Fibroblast of villous mesenchyme (primary cell): ENCODE measurements around the gene TBC1D19. TPM values are rescaled to one million over a fixed set of nuclear protein-coding genes. Genes with fewer than 3 reads are reported as not detected.

ENCODE experiments used
- DNase-seq: peaks from one replicate; pipeline ENCODE4 v3.0.0-alpha.2; 2010; ENCODE audit warnings: low read depth
- H3K4me3 ChIP-seq: 2 replicates; pipeline ENCODE4 v1.5.1; 2011; ENCODE audit warnings: low read depth, mild to moderate bottlenecking, low read length
- total RNA-seq: library from RNA; depleted of rRNA; stranded (reverse); fragments of >200 nt; gene quantifications from 2 replicates; pipeline ENCODE4 v1.2.3, GENCODE V29; 2012
- TF ChIP-seq, protein P1 (sequence below): IDR thresholded peaks from 2 replicates; pipeline ENCODE4 v1.5.1; 2012; ENCODE audit warnings: low read depth, mild to moderate bottlenecking, low read length; ENCODE audit not compliant: insufficient read depth

TBC1D19 gene
- total RNA-seq, 1 donor: 41.5 TPM

DNA sequence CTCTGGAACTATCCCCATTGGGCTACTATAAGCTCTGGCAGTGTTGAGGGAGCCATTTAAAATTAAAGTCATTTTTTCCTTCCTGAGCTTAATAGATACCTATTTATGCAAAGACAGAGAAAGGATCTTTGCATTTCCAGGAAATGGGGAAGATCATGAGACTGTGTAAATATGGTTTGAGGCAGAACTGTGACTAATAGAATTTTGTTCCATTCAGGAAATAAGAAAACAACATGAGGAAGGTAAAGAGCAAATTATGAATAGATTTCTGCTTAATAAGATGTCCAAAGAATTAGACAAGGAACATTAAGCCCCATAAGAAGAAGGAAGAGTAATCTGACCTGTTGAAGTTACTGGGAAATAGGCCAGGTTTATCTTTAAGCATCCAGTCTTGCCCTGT, 17.8 kb upstream of the TBC1D19 start:
- no peak overlapping the region for H3K4me3 ChIP-seq
- TF ChIP-seq, protein P1, sequence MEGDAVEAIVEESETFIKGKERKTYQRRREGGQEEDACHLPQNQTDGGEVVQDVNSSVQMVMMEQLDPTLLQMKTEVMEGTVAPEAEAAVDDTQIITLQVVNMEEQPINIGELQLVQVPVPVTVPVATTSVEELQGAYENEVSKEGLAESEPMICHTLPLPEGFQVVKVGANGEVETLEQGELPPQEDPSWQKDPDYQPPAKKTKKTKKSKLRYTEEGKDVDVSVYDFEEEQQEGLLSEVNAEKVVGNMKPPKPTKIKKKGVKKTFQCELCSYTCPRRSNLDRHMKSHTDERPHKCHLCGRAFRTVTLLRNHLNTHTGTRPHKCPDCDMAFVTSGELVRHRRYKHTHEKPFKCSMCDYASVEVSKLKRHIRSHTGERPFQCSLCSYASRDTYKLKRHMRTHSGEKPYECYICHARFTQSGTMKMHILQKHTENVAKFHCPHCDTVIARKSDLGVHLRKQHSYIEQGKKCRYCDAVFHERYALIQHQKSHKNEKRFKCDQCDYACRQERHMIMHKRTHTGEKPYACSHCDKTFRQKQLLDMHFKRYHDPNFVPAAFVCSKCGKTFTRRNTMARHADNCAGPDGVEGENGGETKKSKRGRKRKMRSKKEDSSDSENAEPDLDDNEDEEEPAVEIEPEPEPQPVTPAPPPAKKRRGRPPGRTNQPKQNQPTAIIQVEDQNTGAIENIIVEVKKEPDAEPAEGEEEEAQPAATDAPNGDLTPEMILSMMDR: no peak
- DNase-seq: no peak

DNA sequence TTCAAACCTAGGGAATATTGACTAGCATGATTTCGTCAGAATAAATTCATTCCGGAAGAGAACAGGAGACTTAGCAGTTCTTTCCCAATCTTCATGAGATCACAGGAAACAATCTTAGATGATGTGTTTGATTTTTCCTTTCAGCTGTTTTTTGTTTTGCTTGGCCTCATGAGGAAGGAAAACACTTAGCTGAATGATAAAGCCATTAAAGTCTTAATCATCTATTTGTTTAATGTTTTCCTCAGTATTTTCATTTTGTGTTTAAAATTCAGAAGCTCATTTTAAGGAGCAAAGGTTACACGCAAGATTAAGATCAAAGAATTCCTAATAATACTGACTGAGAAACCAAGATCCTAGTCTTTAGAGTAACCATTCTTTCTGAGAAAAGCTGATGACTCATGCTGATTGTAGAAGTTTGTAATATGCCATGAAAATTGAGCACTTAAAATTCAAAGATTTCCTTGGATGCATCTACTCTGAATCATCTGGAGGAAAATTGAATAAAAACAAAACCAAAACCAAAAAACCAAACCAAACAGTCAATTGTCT, 15.4 kb upstream of the TBC1D19 start:
- H3K4me3 ChIP-seq: no peak overlapping the region
- TF ChIP-seq, protein P1: no peak
- DNase-seq: peak; percentile 84

DNA sequence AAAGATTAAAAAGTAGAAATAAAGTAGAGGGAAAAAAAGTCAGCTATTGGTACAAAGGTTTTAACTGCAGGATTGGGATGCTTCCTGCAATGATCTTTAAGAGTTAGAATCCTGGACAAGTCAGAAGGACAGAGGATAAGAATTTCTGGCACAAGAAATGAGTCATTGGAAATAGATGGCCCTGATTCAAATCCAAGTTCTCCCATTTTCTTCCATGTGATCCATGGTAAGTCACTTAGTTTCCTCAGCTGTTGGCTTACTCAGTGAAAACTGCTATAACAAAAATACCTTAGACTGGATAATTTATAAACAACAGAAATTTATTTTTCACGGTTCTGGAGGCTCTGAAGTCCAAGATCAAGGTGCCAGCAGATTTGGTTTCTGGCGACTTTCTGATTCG, 13.3 kb upstream of the TBC1D19 start:
- TF ChIP-seq, protein P1: no peak
- H3K4me3 ChIP-seq: no peak overlapping the region
- DNase-seq: no peak

DNA sequence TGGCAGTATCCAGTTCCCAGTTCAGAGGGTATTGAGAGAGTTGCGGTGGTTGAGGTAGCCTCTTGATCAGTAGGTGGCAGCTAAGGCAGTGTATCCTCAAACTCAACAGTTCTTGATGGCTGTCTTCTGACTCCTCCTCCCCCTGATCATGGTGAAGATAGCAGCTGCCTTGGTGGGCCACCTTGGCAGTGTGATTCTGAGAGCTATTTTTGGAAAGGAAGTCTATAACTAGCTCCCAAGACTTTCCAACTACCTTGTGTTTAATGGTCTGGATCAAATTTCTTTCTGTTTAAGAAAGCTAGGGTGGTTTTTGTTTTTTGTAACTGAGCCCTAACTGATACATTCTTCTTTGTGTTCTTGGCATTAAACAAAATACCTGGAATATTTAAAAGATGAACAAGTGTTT, 10.5 kb upstream of the TBC1D19 start:
- TF ChIP-seq, protein P1: no peak
- H3K4me3 ChIP-seq: no peak overlapping the region
- no peak for DNase-seq

DNA sequence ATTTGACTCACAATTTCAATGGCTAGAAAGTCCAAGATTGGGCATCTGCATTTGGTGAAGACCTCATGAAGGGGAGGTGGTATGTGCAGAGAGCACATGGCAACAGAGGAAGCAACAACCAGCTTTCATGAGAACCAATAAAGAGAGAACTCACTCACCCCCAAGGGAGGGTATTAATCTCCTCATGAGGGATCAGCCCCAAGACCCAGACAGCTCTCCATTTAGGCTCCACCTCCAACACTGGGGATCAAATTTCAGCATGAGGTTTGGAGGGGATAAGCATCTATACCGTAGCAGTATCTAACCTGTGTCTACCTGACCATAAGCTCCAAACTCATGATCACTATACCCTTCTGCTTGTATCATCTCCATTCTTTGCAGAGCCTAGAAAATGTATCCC, 9.3 kb upstream of the TBC1D19 start:
- DNase-seq: no peak
- TF ChIP-seq, protein P1: no peak
- H3K4me3 ChIP-seq: no peak overlapping the region

DNA sequence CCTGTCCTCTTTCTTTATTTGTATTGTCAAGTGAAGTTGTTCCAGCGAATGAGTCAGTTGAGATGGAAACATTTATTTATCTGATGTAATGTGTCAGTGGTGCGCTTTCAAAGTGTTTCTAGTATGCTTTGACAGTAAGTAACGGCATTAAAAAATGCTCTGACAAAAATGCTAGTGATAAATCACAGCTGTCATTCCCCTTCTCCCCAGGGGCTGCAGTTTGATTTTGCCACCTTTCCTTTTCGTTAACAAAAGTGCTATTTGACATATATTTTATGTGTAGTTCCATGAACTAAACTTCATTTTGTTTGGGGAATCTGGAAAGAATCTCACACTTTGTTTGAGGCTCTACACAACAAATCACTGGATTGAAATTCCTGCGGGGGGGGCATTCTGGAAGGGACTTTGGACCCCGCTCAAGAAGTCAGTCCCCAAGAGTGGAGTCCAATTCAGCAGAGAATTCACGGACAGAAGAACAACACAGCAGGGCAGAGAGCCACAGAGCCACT, 7.6 kb upstream of the TBC1D19 start:
- peak; percentile 33 for DNase-seq
- H3K4me3 ChIP-seq: no peak overlapping the region
- TF ChIP-seq, protein P1: no peak

DNA sequence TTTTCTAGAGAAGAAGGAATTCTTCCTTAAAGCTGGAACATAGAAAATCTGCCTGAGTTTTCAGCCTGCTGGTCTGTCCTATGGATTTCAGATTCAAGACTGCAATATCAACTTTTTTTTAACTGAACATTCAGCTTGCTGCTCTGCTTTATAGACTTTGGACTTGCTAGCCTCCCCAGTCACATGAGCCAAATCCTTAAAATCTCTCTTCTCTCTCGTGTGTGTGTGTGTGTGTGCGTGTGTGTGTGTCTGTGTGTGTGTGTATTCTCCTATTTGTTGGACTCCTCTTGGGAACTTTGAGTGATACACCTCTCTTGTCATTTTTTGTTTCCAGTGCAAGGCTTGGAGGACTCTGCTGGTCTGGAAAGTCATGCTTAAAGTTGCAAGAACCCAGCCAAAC, 6.8 kb upstream of the TBC1D19 start:
- no peak for DNase-seq
- no peak overlapping the region for H3K4me3 ChIP-seq
- TF ChIP-seq, protein P1: no peak
